B cell (primary cell): ENCODE data around the gene FTH1.

Source experiments
- CTCF ChIP-seq: fragments of 200-600 bp; IDR thresholded peaks from one replicate; pipeline ENCODE4 v1.8.0; 2022; ENCODE audit warnings: antibody characterized with exemption, mild to moderate bottlenecking
- EZH2 ChIP-seq: IDR thresholded peaks from 2 replicates; pipeline ENCODE4 v1.6.1; 2012; ENCODE audit warnings: borderline replicate concordance, low read depth, mild to moderate bottlenecking, moderate library complexity, low read length; ENCODE audit not compliant: insufficient read depth, poor library complexity, severe bottlenecking

GRCh38 chr11:61951484-61952135 lies 15.8 kb downstream of the FTH1 start:
- TF ChIP-seq EZH2 (no peak), CTCF (no peak)
